ENCODE data around the gene RUNX2. TPM values are rescaled to one million over a fixed set of nuclear protein-coding genes. Genes with fewer than 3 reads are reported as not detected.
"Not testable (repeated sequence)": the region's sequence is repeated elsewhere in the genome, so short reads cannot be mapped to it uniquely, and the experiment has no call there.

The RUNX2 gene
- total RNA-seq, 2 donors from 2014 or later = 30.8 to 33.7 TPM

DNA sequence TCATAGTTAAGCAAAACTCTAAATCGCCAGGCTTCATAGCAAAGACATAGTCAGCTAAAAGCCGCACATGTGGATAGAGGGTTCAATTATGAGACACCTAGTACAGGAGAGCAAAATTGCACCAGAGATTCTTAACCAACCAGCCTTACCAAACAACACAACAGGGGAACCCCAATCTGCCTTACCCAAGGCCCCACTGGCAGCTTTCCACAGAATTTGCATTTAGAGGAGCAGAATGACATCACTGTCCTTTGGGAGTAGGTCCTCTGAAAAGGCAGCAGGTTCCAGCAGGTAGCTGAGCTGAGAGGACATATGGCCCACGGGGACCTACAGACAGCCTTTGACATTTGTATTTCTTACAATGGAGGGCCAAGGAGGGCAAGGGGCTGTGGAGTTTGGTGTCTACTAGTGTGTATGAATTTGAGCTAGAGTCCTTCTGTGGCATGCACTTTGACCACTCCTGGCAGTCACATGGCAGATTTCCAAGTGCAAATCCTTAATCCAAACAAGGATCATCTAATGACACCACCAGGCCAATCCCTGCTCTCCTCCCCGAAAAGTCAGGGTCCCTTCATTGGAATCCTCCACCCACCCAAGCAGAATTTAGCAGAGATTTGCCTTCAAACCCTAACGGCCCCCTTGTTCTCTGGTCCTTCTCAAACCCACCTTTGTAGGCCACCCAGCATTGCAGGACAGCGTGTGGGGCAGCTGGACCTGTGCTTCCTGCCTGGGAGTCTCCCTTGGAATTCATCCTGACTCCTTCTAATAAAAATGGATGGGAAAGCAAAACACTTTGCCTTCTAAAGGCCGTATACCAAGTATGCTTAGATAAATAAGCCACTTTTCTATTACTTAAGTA, 220.8 kb downstream of the RUNX2 start:
- Mint-ChIP-seq H3K36me3 (ENCODE audit: low read depth) (peaks cover 58% of the 10 kb centered on the region), H3K4me1 (peaks cover 12% of the 10 kb centered on the region), H3K27ac (peak overlapping the region; percentile 47), H3K4me3 (no peak overlapping the region), H3K27me3 (no peaks in the 10 kb centered on the region), H3K9me3 (no peaks in the 10 kb centered on the region)
- ATAC-seq (replicated peaks) = peak; percentile 92

- Mint-ChIP-seq H3K36me3 (ENCODE audit: low read depth) (peaks cover 39% of the 10 kb centered on the region), H3K27me3 (no peaks in the 10 kb centered on the region), H3K9me3 (no peaks in the 10 kb centered on the region), H3K27ac (no peak overlapping the region), H3K4me1 (peaks cover 26% of the 10 kb centered on the region), H3K4me3 (no peak overlapping the region)
- ATAC-seq (replicated peaks) = peak; percentile 14
These were observed 224.4 kb downstream of the RUNX2 start for GRCh38 chr6:45552536-45552935.

DNA sequence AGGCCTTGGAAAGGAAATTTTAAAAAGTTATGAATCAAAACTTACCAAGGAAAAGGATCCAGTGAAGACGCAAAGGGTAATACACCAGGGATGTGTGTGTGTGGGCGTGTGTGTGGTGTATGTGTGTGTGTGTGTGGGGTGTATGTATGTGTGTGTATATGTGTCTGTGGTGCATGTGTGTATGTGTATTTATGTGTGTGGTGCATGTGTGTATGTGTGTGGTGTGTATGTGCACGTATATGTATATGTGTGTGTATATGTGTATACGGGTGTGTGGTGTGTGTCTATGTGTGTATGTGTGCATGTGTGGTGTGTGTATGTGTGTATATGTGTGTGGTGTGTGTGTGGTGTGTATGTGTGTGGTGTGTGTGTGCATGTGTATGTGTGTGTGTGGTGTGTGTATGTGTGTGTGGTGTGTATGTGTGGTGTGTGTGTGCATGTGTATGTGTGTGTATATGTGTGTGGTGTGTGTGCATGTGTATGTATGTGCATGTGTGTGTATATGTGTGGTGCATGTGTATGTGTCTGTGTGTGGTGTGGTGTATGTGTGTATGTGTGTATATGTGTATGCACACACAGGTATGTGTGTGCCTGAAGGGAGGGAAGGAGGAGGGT, 225.7 kb downstream of the RUNX2 start:
- peak; percentile 24 for ATAC-seq (replicated peaks)

DNA sequence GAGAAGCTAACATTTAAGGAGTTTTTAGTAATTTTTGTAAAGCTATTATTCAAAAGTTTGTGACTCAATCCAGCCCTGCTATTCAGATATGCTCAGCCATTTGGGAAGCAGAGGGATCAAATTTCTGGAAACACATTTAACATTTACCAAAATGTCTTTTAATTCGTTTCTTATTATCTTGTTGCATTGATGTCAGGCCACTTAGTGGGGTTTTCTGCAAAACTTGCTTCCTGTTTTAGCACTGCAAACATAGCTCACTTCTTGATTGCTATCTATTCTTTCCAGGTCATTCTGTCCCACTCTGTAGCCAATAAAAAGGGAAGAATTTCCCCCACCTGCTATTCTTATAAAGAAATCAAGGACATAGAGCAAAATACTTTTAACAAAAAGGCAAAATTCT, 226.5 kb downstream of the RUNX2 start:
- Mint-ChIP-seq H3K4me1 (peaks cover 33% of the 10 kb centered on the region), H3K27me3 (no peaks in the 10 kb centered on the region), H3K9me3 (peaks cover 3% of the 10 kb centered on the region), H3K4me3 (no peak overlapping the region), H3K36me3 (ENCODE audit: low read depth) (peaks cover 20% of the 10 kb centered on the region), H3K27ac (no peak overlapping the region)
- ATAC-seq (replicated peaks) = no peak

More for the DNA sequence above, 225.7 kb downstream of the RUNX2 start:
- no peak overlapping the region for H3K4me3 Mint-ChIP-seq
- H3K9me3 Mint-ChIP-seq = no peaks in the 10 kb centered on the region
- peaks cover 26% of the 10 kb centered on the region for H3K36me3 Mint-ChIP-seq (ENCODE audit: low read depth)
- H3K27ac Mint-ChIP-seq = no peak overlapping the region
- no peaks in the 10 kb centered on the region for H3K27me3 Mint-ChIP-seq
- peaks cover 28% of the 10 kb centered on the region for H3K4me1 Mint-ChIP-seq

- Mint-ChIP-seq H3K36me3 (ENCODE audit: low read depth) (peaks cover 23% of the 10 kb centered on the region), H3K4me3 (no peak overlapping the region), H3K9me3 (peaks cover 3% of the 10 kb centered on the region), H3K4me1 (peaks cover 42% of the 10 kb centered on the region), H3K27ac (no peak overlapping the region), H3K27me3 (no peaks in the 10 kb centered on the region)
- ATAC-seq (replicated peaks) = no peak
These were observed 228.0 kb downstream of the RUNX2 start for GRCh38 chr6:45555981-45556771.

- H3K36me3 Mint-ChIP-seq (ENCODE audit: low read depth) = peaks cover 23% of the 10 kb centered on the region
- no peaks in the 10 kb centered on the region for H3K27me3 Mint-ChIP-seq
- no peak overlapping the region for H3K27ac Mint-ChIP-seq
- peaks cover 42% of the 10 kb centered on the region for H3K4me1 Mint-ChIP-seq
- peaks cover 3% of the 10 kb centered on the region for H3K9me3 Mint-ChIP-seq
- no peak for ATAC-seq (replicated peaks)
- H3K4me3 Mint-ChIP-seq = no peak overlapping the region
These were observed 228.7 kb downstream of the RUNX2 start for GRCh38 chr6:45556828-45557227.

- no peak for ATAC-seq (replicated peaks)
- Mint-ChIP-seq H3K27me3 (no peaks in the 10 kb centered on the region), H3K4me1 (peaks cover 38% of the 10 kb centered on the region), H3K4me3 (no peak overlapping the region), H3K9me3 (peaks cover 3% of the 10 kb centered on the region), H3K36me3 (ENCODE audit: low read depth) (peaks cover 23% of the 10 kb centered on the region), H3K27ac (no peak overlapping the region)
These were observed 229.3 kb downstream of the RUNX2 start for GRCh38 chr6:45557454-45557853.

DNA sequence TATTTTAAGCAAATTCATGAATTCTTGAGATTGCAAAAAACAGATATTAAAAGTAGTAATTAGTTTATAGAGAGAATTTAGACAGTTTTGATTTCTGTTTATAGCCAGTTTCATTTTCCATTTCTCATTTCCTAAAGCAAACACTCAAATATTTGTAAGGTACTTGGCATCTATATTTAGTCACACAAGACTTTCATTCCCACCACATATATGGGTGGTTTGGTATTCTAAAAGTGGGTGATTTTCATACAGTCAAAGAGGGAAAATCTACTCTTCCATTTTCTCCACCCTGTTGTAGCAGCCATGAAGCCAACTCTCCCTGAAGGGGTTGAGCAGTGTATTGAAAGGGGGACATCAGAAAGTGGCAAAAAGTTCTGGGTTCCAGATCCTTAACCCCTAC, 230.7 kb downstream of the RUNX2 start:
- H3K9me3 Mint-ChIP-seq = peaks cover 3% of the 10 kb centered on the region
- ATAC-seq (replicated peaks) = peak; percentile 90
- H3K36me3 Mint-ChIP-seq (ENCODE audit: low read depth) = peaks cover 23% of the 10 kb centered on the region
- peak overlapping the region; percentile 85 for H3K27ac Mint-ChIP-seq
- H3K27me3 Mint-ChIP-seq = no peaks in the 10 kb centered on the region
- peaks cover 33% of the 10 kb centered on the region for H3K4me1 Mint-ChIP-seq
- peak overlapping the region; percentile 66 for H3K4me3 Mint-ChIP-seq

- H3K9me3 Mint-ChIP-seq = not testable (repeated sequence)
These were observed 232.2 kb downstream of the RUNX2 start for GRCh38 chr6:45560321-45560820.

DNA sequence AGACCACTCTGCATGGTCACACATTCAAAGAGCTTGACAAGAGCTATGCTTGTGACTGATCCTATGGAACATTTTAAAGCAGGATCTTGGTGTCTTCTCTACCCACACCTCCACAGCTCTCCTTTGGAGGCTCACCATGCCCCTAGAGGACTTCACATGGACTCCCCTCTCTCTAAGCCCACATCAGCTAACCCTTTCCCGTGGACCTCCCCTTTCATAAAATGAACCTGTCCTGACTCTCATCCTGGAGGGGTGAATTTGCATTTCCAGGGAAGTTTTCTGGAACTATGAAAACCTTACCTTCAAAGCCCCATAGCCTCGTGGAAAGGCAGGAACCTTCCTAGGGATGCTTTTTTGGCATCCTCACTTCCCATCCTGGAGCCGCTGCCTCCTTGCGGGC, 234.0 kb downstream of the RUNX2 start:
- H3K36me3 Mint-ChIP-seq (ENCODE audit: low read depth) = peaks cover 8% of the 10 kb centered on the region
- no peak overlapping the region for H3K4me3 Mint-ChIP-seq
- H3K27me3 Mint-ChIP-seq = no peaks in the 10 kb centered on the region
- H3K9me3 Mint-ChIP-seq = peaks cover 12% of the 10 kb centered on the region
- no peak overlapping the region for H3K27ac Mint-ChIP-seq
- H3K4me1 Mint-ChIP-seq = peaks cover 23% of the 10 kb centered on the region
- ATAC-seq (replicated peaks) = no peak

More at GRCh38 chr6:45560321-45560820, 232.2 kb downstream of the RUNX2 start:
- peaks cover 25% of the 10 kb centered on the region for H3K4me1 Mint-ChIP-seq
- H3K27me3 Mint-ChIP-seq = not testable (repeated sequence)
- peaks cover 20% of the 10 kb centered on the region for H3K36me3 Mint-ChIP-seq (ENCODE audit: low read depth)
- H3K4me3 Mint-ChIP-seq = peak overlapping the region; percentile 53
- H3K27ac Mint-ChIP-seq = peak overlapping the region; percentile 22
- peak; percentile 60 for ATAC-seq (replicated peaks)

DNA sequence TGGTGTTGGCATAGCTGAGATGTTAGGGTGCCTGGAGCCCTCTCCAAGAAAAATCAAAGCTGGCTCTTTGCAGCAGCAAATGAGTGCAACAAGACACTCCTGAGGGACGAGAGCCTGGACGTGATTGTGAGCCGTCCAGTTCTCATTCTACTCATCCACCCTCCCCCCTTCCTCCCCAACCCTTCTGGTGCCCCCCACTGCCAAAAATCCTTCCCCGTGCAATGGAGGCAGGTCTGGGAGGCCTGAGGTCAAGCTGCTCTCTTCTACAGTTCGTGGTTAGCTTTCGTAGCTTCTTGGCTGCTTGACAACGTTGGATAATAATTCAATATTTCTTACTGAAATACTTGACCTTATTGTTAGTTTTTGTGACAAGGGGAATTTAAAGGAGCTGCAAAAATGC, 234.9 kb downstream of the RUNX2 start:
- peaks cover 12% of the 10 kb centered on the region for H3K9me3 Mint-ChIP-seq
- ATAC-seq (replicated peaks) = no peak
- H3K27ac Mint-ChIP-seq = no peak overlapping the region
- no peaks in the 10 kb centered on the region for H3K27me3 Mint-ChIP-seq
- peaks cover 8% of the 10 kb centered on the region for H3K36me3 Mint-ChIP-seq (ENCODE audit: low read depth)
- H3K4me3 Mint-ChIP-seq = no peak overlapping the region
- H3K4me1 Mint-ChIP-seq = peaks cover 20% of the 10 kb centered on the region

DNA sequence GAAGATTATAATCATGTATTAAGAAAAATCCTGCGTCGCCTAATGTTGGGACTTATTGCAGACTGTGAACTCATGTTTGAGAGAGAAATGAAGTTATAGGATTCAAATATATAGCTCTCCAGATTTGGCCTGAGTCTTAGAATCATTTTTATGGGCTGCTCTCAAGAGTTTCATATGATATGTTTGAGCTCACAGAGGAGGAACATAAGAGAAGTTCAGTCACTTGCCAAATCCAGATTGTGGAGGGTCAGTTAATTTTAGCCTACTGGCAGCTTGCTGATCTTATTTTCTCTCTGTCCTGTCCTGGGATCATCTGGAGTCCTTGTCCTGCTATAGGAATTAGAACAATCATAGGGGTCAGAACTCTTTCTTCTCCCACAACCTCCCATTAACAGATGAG, 235.7 kb downstream of the RUNX2 start:
- H3K4me3 Mint-ChIP-seq = no peak overlapping the region
- H3K27me3 Mint-ChIP-seq = no peaks in the 10 kb centered on the region
- peaks cover 12% of the 10 kb centered on the region for H3K9me3 Mint-ChIP-seq
- H3K36me3 Mint-ChIP-seq (ENCODE audit: low read depth) = peaks cover 8% of the 10 kb centered on the region
- no peak overlapping the region for H3K27ac Mint-ChIP-seq
- H3K4me1 Mint-ChIP-seq = peaks cover 17% of the 10 kb centered on the region
- ATAC-seq (replicated peaks) = no peak

- no peak overlapping the region for H3K4me3 Mint-ChIP-seq
- no peak overlapping the region for H3K27ac Mint-ChIP-seq
- ATAC-seq (replicated peaks) = no peak
- H3K27me3 Mint-ChIP-seq = no peaks in the 10 kb centered on the region
- H3K9me3 Mint-ChIP-seq = peaks cover 9% of the 10 kb centered on the region
- peaks cover 16% of the 10 kb centered on the region for H3K4me1 Mint-ChIP-seq
- H3K36me3 Mint-ChIP-seq (ENCODE audit: low read depth) = no peaks in the 10 kb centered on the region
These were observed 238.8 kb downstream of the RUNX2 start for GRCh38 chr6:45566882-45567281.

DNA sequence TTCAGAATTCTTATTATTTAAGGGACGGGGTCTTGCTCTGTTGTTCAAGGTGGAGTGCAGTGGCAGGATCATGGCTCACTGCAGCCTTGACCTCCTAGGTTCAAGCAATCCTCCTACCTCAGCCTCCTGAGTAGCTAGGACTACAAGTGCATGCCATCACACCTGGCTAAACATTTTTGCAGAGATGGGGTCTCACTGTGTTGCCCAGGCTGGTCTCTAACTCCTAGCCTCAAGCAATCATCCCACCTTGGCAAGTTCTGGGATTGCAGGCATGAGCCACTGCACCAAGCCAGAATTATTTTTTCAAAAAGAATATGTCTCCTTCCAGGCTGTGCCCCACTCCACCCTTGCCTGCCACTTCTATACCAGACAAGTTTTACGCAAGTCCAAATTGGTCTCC, 239.7 kb downstream of the RUNX2 start:
- no peaks in the 10 kb centered on the region for H3K27me3 Mint-ChIP-seq
- no peaks in the 10 kb centered on the region for H3K36me3 Mint-ChIP-seq (ENCODE audit: low read depth)
- no peak overlapping the region for H3K27ac Mint-ChIP-seq
- no peak for ATAC-seq (replicated peaks)
- no peak overlapping the region for H3K4me3 Mint-ChIP-seq
- H3K4me1 Mint-ChIP-seq = peaks cover 20% of the 10 kb centered on the region
- peaks cover 9% of the 10 kb centered on the region for H3K9me3 Mint-ChIP-seq
